NK-92 (cell line): ENCODE data around the gene DNAH17.

Experiments
- DNase-seq: peaks from one replicate; lab custom pipeline; 2025; ENCODE audit not compliant: unreplicated experiment; lab: John Stamatoyannopoulos, UW

DNAH17 gene

GRCh38 chr17:78607038-78607437 lies 29.8 kb upstream of the DNAH17 start:
- no peak for DNase-seq

DNA sequence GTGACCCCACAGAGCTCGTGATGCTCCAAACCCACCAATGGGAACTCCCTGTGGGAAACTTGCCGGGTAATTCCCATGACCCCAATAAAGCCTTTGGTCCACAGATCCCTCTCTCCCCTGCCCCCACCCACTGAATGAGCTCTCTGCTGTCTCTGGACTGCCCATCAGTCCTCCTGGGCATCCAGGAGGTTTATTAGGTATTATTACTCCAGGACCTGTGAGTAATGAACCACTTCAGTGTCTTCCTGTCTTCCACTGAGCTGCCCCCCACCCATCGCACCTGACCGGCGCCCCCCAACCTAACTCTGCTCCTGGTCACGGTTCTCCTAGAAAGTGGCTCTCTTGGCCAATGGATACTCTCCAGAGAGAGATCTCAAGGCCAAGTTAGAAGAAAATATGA lies 28.7 kb upstream of the DNAH17 start:
- DNase-seq, result no peak

DNA sequence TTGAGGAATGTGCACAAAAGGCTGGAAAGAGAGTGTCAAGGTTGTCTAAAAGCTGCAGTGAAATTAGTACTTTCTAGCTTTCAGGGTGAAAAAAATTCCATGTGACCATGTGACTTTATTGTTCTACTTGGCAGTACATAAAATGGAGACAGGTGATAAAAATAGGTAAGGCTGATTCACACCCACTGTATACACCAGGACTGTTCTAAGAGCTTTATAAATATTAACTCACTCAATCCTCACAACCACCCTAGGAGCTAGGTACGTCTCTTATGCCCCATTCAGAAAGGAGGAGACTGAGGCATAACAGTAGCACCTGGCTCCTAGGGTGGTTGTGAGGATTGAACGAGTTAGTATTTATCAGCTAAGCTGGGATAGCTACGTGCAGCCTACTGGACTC lies 28.2 kb upstream of the DNAH17 start:
- DNase-seq, result no peak

DNA sequence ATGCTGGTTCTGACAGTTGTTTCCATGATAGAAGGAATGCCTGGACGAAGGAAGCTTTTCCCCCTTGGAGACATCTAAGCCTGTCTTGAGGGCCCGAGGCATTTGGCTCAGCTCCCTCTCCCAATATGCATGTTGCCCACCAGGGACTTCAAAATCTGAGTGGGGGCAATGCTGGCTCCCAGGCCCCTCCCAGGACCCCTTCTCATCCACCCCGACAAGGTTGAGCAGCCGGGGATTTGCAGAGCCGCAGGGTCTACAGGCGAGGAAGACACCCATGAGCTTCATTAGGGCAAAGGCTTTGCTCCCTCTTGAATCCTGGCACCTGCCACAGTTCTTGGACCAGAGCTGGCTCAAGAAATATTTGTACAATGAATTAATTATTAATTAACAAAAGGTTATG lies 25.1 kb upstream of the DNAH17 start:
- no peak for DNase-seq

- no peak for DNase-seq
Observed at GRCh38 chr17:78601577-78602190, 24.5 kb upstream of the DNAH17 start.

DNA sequence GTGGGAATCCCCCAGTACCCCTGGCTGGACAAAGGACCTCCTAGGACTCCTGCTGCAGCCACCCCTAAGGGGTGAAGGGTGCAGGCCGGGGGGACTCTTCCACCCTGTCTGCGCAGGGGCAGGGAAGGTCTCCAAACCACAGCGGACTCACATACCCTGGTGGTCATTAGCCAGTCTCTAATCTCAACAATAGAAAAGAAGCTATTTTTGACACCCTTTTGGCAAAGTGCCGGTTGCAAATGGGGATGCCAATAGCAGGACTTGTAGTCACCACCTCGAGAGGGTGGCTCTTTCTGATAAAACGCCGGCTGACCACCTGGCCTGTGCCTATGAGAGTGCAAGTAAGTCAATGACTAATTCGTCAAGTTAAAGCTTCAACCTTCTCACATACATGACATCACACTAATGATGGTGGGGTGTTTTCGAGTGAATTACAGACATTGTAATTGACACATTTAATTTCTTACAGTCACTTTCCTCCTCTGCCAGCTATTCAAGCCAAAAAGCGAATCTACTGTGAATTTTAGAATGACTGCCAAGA lies 23.1 kb upstream of the DNAH17 start:
- DNase-seq, result no peak

- DNase-seq, result no peak
Observed at GRCh38 chr17:78599419-78599818, 22.2 kb upstream of the DNAH17 start.

- DNase-seq, result no peak
Observed at GRCh38 chr17:78598013-78598471, 20.8 kb upstream of the DNAH17 start.

DNA sequence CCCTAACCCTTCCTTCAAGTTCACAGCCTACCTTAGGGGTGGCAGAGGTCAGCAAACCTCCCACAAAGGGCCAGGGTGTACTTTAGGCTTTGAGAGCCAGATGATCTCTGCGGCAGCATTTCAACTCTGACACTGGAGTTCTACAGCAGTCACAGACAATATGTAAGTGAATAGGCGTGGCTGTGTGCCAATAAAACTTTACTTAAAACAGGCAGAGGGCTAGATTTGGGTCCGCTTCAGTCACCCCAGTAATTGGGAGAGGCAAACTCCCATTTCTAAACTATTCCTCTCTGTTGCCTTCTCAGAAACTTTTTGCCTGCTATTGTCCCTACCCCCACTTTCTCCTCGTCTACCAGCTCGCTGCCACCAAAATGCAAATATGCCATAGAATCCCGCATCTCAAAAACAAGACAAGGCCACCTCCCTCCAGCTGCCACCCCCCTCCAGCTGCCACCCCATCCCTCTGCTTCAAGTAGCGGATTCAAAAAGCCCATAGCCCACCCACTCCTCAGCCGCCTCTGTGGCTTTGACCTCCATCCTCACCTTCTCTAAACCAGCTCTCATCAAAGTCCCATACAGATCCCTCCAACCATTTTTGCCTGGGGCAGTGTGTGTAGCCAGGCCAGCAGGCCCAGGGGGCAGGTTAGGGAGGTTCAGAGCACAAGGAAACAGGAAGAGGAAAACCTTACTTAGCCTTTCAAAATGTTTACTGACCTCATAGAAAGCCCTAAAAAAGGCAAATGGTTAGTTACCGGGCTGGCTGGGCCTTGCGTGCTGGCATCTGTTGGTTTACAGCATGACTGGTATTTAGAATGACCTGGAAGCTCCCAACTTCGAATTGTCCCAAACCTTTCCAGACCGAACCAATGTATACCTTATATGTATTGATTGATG lies 19.9 kb upstream of the DNAH17 start:
- DNase-seq, result no peak

- DNase-seq, result no peak
Observed at GRCh38 chr17:78595135-78595810, 18.1 kb upstream of the DNAH17 start.

GRCh38 chr17:78592991-78593329 lies 15.8 kb upstream of the DNAH17 start:
- DNase-seq, result no peak

DNA sequence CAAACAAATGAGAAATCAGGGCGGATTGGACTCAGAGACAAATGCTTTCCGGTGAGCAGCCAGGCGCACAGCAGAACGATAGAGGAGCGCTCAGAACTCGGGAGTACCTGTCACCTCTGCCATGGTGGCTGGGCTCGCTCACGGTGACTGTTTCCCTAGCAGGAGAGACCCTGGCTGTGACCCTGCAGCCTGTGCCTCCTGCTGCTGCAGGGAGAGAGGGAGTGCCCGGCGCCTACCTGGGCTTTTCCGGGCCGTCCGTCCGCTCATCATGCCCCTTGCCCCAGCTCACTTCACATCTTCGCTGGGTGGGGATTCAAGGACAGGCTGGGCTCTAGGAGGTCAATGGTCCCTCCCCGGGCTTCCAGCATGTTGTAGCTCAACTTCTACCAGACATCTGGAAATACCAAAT lies 14.1 kb upstream of the DNAH17 start:
- DNase-seq, result no peak

DNA sequence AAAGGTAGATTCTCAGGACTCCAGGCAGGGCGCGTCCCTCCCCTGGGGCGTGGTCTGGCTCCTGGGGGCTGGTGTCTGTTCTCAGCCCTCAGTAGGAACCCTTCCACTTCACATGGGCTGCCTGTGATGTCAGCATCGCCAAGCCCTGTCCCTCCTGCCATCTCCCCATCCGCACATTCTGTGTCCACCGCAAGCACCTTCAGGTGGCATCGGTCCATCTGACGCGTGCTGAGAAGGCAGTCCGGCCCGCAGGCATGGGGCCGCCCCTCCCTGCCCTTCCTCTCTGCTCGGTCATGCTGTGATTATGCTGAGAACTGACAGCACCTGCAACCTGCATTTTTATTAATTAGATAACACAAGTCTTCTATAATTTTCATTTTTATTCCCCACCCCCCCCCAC lies 12.7 kb upstream of the DNAH17 start:
- DNase-seq, result no peak

DNA sequence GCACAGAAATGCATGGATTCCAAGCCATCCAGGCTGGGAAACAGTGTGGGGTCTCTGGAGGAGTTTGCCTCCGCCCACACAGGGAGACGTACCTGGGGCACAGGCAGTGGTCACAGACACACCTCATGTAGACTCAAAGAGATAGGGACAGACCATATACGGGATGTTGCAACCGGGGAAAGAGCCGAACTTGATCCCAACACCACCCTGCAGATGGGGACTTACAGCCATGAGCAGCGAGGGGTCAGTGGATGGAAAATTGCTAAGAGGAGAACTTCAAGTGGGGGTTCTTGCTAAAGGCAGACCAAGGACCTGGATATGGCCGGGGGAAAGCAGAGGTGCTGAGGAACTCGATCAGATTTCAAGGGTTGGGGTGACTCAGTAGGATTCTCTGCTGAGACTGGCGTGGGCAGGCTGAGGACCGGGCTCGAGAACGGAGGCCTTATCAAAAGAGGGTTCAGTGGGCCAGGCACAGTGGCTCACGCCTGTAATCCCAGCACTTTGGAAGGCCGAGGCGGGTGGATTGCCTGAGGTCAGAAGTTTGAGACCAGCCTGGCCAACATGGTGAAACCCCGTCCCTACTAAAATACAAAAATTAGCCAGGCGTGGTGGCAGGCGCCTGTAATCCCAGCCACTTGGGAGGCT lies 12.0 kb upstream of the DNAH17 start:
- no peak for DNase-seq

GRCh38 chr17:78588258-78589030 lies 11.2 kb upstream of the DNAH17 start:
- no peak for DNase-seq

DNA sequence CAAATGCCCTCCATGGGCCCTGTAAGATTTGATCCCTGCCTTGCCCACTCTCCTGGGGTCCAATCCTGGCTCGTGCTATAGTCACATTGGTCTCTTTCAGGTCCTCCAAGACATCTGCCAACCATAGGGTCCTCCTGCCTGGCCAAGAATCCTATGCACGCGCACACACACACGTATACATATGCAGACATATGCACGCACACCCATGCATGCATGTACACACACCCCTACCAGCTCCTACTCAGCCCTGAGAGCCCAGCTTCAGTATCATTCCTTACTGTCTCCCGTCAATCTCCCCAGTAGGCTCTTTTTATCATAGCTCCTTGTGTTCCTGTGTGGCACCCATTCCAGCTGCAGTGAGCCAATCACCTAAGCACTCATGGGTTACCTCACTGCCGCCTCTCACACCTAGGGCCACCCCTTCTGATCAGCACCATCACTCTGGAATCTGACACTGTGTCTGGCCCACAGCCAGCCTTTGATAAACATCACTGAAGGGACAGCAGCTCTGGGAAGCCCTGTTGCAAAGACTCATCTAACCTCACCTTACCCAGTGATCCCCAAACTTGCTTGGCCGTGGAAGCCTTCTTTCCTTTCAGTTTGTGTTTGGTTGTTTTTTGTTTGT lies 7.9 kb upstream of the DNAH17 start:
- no peak for DNase-seq

DNA sequence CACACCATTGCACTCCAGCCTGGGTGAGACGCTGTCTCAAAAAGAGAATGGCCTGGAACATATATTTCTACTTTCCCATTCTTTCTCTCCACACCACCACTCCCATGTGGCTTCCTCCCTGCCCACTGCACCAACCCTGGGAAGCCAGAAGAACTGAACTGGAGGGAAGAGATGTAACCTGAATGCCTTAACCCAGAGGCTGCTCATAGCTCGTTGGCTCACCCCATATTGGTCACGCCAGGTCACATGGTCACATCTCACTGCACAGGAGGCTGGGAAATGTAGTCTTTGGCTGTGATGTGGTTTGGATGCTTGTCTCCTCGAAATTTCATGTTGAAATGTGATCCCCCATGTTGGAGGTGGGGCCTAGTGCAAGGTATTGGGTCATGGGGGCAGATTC lies 5.9 kb upstream of the DNAH17 start:
- no peak for DNase-seq

GRCh38 chr17:78581304-78581703 lies 4.1 kb upstream of the DNAH17 start:
- no peak for DNase-seq

- no peak for DNase-seq
Observed at GRCh38 chr17:78580277-78580804, 3.1 kb upstream of the DNAH17 start.
